HEK293T (cell line): ENCODE data around the gene SLC39A7.

Source experiments
- ARNT ChIP-seq: fragments of 450-650 bp; IDR thresholded peaks from 2 replicates; pipeline ENCODE4 v1.6.1; 2017; ENCODE audit warnings: mild to moderate bottlenecking
- BHLHE40 ChIP-seq: fragments of 450-650 bp; IDR thresholded peaks from 2 replicates; pipeline ENCODE4 v1.6.1; 2016; ENCODE audit warnings: mild to moderate bottlenecking, moderate library complexity, borderline replicate concordance
- CTBP1 ChIP-seq: fragments of 450-650 bp; IDR thresholded peaks from 2 replicates; pipeline ENCODE4 v1.6.1; 2016; ENCODE audit warnings: borderline replicate concordance
- ELF4 ChIP-seq: fragments of 450-650 bp; IDR thresholded peaks from 2 replicates; pipeline ENCODE4 v1.6.1; 2017; ENCODE audit warnings: antibody characterized with exemption
- FOXA1 ChIP-seq: fragments of 450-650 bp; IDR thresholded peaks from 2 replicates; pipeline ENCODE4 v1.6.1; 2016; ENCODE audit warnings: mild to moderate bottlenecking
- FOXK2 ChIP-seq: fragments of 450-650 bp; IDR thresholded peaks from 2 replicates; pipeline ENCODE4 v1.6.1; 2016; ENCODE audit warnings: mild to moderate bottlenecking
- FOXM1 ChIP-seq: fragments of 450-650 bp; IDR thresholded peaks from 2 replicates; pipeline ENCODE4 v1.6.1; 2017; ENCODE audit warnings: mild to moderate bottlenecking, borderline replicate concordance
- LEF1 ChIP-seq: fragments of 450-650 bp; IDR thresholded peaks from 2 replicates; pipeline ENCODE4 v1.6.1; 2017; ENCODE audit warnings: mild to moderate bottlenecking, borderline replicate concordance
- SP1 ChIP-seq: fragments of 450-650 bp; IDR thresholded peaks from 2 replicates; pipeline ENCODE4 v1.6.1; 2017
- SUZ12 ChIP-seq: fragments of 450-650 bp; IDR thresholded peaks from 2 replicates; pipeline ENCODE4 v1.6.1; 2016; ENCODE audit warnings: mild to moderate bottlenecking

- TF ChIP-seq FOXA1 (no peak), ARNT (no peak), FOXK2 (no peak), SUZ12 (no peak), FOXM1 (no peak), SP1 (no peak), BHLHE40 (no peak), LEF1 (no peak), ELF4 (no peak), CTBP1 (no peak)
Observed at GRCh38 chr6:33235221-33235634, 34.6 kb downstream of the SLC39A7 start.
